AG04449 (cell line): ENCODE measurements around the gene PROB1.

Experiments
- CTCF ChIA-PET: fragments of 350-600 bp; formaldehyde crosslinking; extraction: SDS; loops from one replicate; lab custom pipeline; 2021; ENCODE audit warnings: antibody characterized with exemption; lab: Yijun Ruan, JAX
- POLR2A ChIA-PET: fragments of 400-600, 350-600 bp; formaldehyde crosslinking; extraction: SDS; loops from one replicate; lab custom pipeline; 2020; ENCODE audit warnings: antibody characterized with exemption, inconsistent platforms; lab: Yijun Ruan, JAX
- DNase-seq: peaks from one replicate; pipeline ENCODE4 v3.0.0-alpha.2; 2010; ENCODE audit warnings: low read depth, low spot score
- H3K4me3 ChIP-seq: 2 replicates; pipeline ENCODE4 v1.5.1; 2011; ENCODE audit warnings: low read depth, mild to moderate bottlenecking, control low read depth, low read length
- TF ChIP-seq, protein P1 (sequence below): IDR thresholded peaks from one replicate; pipeline ENCODE4 v1.5.1; 2011; ENCODE audit warnings: mild to moderate bottlenecking, moderate library complexity, low read length, control low read depth, inconsistent platforms; ENCODE audit not compliant: insufficient read depth; ENCODE audit errors: missing control alignments

Gene PROB1

DNA sequence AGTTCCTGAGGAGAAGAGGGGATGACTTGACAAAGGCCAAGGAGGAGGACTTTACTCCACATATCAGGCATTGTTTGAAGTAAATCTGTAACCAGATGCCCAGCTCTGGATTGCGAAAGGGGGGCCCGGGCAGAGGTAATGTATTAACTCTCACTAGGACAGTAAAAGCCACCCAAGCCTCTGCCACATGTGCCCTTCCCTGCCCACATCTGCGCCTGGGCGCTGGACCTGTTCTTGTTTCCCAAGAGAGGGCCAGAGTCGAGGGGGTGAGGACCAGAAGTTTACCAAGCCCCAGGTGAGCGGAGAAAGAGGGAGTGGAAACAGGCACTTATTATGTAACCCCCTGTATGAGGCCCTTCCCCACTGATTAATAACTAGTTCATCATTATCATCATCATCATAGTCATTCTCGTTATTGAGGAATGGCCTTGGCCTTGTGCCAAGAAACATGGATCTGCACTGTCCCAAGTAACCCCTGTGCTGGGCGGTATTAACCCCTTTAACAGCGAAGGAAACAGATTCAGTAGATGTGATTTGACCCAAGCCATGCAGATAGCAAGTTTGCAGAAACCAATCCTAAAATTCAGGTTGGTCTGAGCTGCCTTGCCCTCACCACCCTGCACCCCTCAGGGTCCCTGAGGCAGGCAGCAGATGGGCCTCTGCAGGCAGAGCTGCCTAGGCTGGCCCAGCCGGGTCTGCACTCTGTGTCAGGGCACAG, 11.5 kb downstream of the PROB1 start, which contains the start of gene SLC23A1:
Gene SLC23A1, minus strand, starts transcription at position 23 of the 718 bp plus-strand sequence. CDS start 44 bp downstream, outside the sequence.
- no peak within 1 kb of the TSS for H3K4me3 ChIP-seq
- ChIA-PET POLR2A (no interaction called here), CTCF (no interaction called here)
- TF ChIP-seq, protein P1, sequence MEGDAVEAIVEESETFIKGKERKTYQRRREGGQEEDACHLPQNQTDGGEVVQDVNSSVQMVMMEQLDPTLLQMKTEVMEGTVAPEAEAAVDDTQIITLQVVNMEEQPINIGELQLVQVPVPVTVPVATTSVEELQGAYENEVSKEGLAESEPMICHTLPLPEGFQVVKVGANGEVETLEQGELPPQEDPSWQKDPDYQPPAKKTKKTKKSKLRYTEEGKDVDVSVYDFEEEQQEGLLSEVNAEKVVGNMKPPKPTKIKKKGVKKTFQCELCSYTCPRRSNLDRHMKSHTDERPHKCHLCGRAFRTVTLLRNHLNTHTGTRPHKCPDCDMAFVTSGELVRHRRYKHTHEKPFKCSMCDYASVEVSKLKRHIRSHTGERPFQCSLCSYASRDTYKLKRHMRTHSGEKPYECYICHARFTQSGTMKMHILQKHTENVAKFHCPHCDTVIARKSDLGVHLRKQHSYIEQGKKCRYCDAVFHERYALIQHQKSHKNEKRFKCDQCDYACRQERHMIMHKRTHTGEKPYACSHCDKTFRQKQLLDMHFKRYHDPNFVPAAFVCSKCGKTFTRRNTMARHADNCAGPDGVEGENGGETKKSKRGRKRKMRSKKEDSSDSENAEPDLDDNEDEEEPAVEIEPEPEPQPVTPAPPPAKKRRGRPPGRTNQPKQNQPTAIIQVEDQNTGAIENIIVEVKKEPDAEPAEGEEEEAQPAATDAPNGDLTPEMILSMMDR = no peak
- DNase-seq = no peak

DNA sequence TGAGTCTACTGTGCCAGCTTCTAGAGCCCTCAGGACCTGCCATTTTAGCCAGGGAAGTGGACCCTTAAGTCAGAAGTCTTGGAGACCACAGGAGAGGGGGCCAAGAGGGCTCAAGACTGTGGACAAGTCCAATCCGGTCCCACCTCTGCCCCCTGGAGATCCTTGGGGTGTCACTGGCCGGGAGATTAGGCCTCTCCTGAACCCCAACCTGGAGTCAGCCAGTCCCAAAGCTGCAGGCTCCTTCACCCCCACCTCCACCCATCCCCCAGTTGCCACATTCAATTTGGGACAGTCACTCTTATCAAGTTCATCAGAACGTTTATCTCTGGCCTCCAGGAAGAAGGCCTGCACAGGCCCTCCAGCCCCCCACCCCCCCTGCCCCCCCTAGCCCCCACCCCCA, 12.1 kb downstream of the PROB1 start:
- CTCF ChIA-PET = no interaction called here

DNA sequence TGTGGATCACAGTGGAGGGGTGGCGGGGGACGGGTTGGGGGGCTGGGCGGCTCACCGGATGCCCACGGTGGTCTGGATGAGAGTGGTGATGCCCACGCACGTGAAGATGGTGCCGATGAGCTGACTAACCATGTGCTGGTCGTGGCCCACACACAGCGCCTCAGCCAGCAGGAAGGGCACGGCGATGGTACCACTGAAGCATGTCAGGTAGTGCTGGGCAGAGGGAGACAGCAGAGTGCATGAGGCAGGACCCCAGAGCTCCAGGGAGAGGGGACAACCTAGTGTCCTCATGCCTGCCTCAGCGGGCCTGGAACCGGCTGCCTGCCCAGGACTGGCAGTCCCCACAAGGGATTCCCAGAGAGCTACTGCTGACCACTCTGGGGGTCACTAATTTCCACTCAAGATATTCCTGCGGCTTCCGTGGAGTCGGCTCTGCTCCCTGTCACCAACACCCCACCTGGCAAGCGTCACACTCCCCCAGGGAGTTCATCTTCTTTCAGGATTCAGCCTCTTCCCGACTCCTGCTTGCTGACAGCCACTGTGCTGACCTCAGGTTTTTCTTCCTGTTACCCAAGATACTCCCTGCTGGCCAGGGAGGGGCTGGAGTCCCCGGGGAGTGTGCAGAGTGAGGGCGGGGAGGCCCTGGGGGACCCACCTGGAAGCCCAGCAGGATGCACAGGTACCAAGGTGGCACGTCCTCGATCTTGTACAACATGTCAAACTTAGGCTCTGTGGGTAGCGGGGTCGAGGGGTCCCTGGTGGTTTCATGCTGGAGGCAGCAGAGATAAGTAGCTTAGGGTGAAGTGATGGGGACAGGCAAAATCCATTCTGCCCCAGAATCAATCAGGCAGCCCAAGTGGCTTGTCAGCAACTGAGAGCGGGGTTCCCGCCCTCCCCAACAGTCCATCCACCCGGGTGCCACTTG, 12.8 kb downstream of the PROB1 start:
- no peak for DNase-seq
- POLR2A ChIA-PET = no interaction called here
- CTCF ChIA-PET = interaction anchor here (1.4 kb wide), 1 partner anchor 9 kb away, joined by 3 read pairs; no protein-coding TSS in a partner anchor
- TF ChIP-seq, protein P1 = no peak
- H3K4me3 ChIP-seq = no peak overlapping the region

More for the DNA sequence above, 12.1 kb downstream of the PROB1 start:
- no peak overlapping the region for H3K4me3 ChIP-seq
- no peak for DNase-seq
- TF ChIP-seq, protein P1 = no peak
- POLR2A ChIA-PET = no interaction called here

DNA sequence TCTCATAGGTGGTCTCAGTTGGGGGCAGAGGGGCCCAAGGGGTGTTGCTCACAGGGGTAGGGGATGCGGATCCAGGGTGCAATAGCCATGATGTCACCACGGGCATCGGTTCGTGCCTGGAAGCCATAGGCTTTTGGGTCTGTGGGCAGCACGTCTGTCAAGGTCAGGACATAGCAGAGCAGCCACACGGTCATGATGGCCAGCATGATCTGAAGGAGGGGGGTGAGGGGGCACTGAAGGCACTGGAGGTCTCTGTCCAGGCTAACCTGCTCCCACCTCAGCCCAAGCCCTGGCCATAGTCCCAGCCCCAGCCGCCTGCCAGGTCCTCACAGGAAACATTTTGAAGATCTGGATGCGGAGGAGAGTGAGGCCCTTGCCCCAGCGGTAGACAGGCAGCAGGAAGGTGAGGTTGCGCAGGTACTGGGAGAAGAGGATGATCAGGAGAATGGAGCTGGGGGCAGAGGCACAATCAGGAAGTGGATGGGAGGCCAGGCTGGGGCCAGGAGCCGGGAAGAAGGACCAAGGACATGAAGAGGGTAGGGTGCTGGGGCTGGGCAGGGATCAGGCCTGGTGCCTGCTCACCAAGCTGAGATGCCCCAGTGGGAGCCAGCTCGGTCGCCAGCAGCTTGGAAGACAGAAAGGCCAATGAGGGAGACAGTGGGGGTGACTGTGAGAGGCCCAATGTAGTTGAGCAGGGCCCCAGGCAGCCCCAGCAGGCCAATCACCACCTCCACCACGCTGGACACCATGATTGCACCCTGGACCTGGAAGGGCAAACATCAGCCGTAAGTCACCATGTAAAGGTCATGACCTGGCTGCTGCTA, 15.1 kb downstream of the PROB1 start:
- ChIA-PET POLR2A (no interaction called here), CTCF (no interaction called here)
- TF ChIP-seq, protein P1 = no peak
- H3K4me3 ChIP-seq = no peak overlapping the region
- DNase-seq = no peak

DNA sequence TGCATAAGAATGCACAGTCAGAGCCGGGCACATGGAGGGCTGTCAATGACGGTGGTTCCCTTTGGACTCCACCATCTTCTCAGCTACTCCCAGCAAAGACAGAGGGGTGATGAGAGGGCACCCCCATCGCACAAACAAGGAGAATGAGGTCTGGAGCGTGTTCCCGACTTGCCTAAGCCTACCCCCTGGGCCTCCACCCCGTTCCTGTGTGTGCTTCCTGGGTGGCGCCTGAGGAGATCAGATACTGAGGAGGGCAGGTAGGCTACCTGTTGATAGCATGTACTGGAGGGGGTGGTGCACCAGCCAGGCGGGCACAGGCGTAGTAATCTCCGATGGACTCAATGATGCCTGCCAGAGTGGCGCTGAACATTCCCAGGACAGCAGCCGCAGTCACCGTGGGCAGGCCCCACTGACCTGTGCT, 16.0 kb downstream of the PROB1 start:
- no peak for DNase-seq
- no peak overlapping the region for H3K4me3 ChIP-seq
- CTCF ChIA-PET = interaction anchor here (1.3 kb wide), 1 partner anchor 16 kb away, joined by 4 read pairs; the partner anchor contains the start of gene PROB1
- TF ChIP-seq, protein P1 = no peak
- POLR2A ChIA-PET = no interaction called here
